MM.1S (cell line): Measurements from ENCODE around the gene ADARB1.

Source experiments
- DNase-seq: peaks from one replicate; pipeline ENCODE4 v3.0.0-alpha.2; 2015
- H2AFZ ChIP-seq: fragments of 300-600 bp; sonication (generic); 2 replicates; pipeline ENCODE4 v1.6.0; 2016; ENCODE audit warnings: antibody characterized with exemption, low read length
- H3F3A ChIP-seq: fragments of 300-600 bp; sonication (generic); 2 replicates; pipeline ENCODE4 v1.6.1; 2016; ENCODE audit warnings: mild to moderate bottlenecking, antibody characterized with exemption, low read length, moderate library complexity, mixed read lengths; ENCODE audit not compliant: insufficient read depth
- H3K27ac ChIP-seq: fragments of 300-600 bp; sonication (generic); 2 replicates; pipeline ENCODE4 v1.5.1; 2016; ENCODE audit warnings: mild to moderate bottlenecking, low read length
- H3K27me3 ChIP-seq: fragments of 300-600 bp; sonication (generic); replicated peaks from 2 replicates; pipeline ENCODE4 v1.6.0; 2016; ENCODE audit warnings: low read length; ENCODE audit not compliant: insufficient read depth
- H3K36me3 ChIP-seq: fragments of 300-600 bp; sonication (generic); replicated peaks from 2 replicates; pipeline ENCODE4 v1.6.1; 2016; ENCODE audit warnings: mild to moderate bottlenecking, low read length, mixed read lengths; ENCODE audit not compliant: insufficient read depth
- H3K4me1 ChIP-seq: fragments of 300-600 bp; sonication (generic); 2 replicates; pipeline ENCODE4 v1.6.1; 2016; ENCODE audit warnings: low read length, mixed read lengths
- H3K4me2 ChIP-seq: fragments of 300-600 bp; sonication (generic); 2 replicates; pipeline ENCODE4 v1.6.0; 2016; ENCODE audit warnings: low read depth, low read length
- H3K4me3 ChIP-seq: fragments of 300-600 bp; sonication (generic); 2 replicates; pipeline ENCODE4 v1.5.1; 2016; ENCODE audit warnings: low read length, mixed read lengths
- H3K79me2 ChIP-seq: fragments of 300-600 bp; sonication (generic); 2 replicates; pipeline ENCODE4 v1.6.1; 2016; ENCODE audit warnings: mixed run types, low read length, mixed read lengths
- H3K9ac ChIP-seq: fragments of 300-600 bp; sonication (generic); 2 replicates; pipeline ENCODE4 v1.6.1; 2016; ENCODE audit warnings: low read length, mixed read lengths
- H3K9me2 ChIP-seq: fragments of 300-600 bp; sonication (generic); replicated peaks from 2 replicates; pipeline ENCODE4 v1.6.1; 2016; ENCODE audit warnings: mild to moderate bottlenecking, low read length, mixed read lengths; ENCODE audit not compliant: insufficient read depth
- H3K9me3 ChIP-seq: fragments of 300-600 bp; sonication (generic); replicated peaks from 2 replicates; pipeline ENCODE4 v1.6.1; 2016; ENCODE audit warnings: mild to moderate bottlenecking, low read length, mixed read lengths; ENCODE audit not compliant: insufficient read depth
- H4K20me1 ChIP-seq: fragments of 300-600 bp; sonication (generic); 2 replicates; pipeline ENCODE4 v1.6.1; 2016; ENCODE audit warnings: mild to moderate bottlenecking, low read length, moderate library complexity, mixed read lengths; ENCODE audit not compliant: insufficient read depth
- EZH2 ChIP-seq: fragments of 300-600 bp; sonication (generic); optimal IDR thresholded peaks from 2 replicates; pipeline ENCODE3; 2017; ENCODE audit warnings: low read depth, mild to moderate bottlenecking, antibody characterized with exemption, low read length, mixed read lengths
- EZH2phosphoT487 ChIP-seq: fragments of 300-600 bp; sonication (generic); IDR thresholded peaks from 2 replicates; pipeline ENCODE4 v1.6.1; 2018; ENCODE audit warnings: antibody characterized with exemption, low read length
- TF ChIP-seq, protein P1 (sequence below): fragments of 300-600 bp; sonication (generic); IDR thresholded peaks from 2 replicates; pipeline ENCODE4 v1.5.1; 2016; ENCODE audit warnings: antibody characterized with exemption, low read length, mixed read lengths

The ADARB1 gene

GRCh38 chr21:45257673-45258341, 183.4 kb downstream of the ADARB1 start:
- H3K9ac ChIP-seq, result no peak overlapping the region
- peaks cover 6% of the 10 kb centered on the region; the same call in 1 of the 2 replicates for H3K4me1 ChIP-seq

DNA sequence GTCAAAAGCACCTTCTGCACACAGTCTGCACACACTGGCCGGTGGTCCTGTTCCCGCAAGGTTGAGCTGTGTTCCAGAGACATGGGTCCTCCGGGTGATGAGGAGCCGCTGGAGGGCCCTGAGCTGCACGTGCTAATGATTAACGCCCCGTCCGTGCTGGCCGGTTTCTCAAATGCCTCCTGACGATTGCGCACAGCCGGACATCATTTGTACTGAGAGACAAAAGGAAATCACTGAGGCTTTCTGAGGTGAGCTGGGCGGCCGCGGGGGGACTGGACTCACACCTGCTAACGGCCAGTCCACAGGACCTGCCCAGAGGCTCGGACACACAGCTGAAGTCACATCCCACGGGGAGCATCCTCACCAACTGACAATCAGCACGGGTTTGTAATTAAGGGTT, 184.1 kb downstream of the ADARB1 start:
- TF ChIP-seq EZH2phosphoT487 (no peak), EZH2 (no peak)
- TF ChIP-seq, protein P1, sequence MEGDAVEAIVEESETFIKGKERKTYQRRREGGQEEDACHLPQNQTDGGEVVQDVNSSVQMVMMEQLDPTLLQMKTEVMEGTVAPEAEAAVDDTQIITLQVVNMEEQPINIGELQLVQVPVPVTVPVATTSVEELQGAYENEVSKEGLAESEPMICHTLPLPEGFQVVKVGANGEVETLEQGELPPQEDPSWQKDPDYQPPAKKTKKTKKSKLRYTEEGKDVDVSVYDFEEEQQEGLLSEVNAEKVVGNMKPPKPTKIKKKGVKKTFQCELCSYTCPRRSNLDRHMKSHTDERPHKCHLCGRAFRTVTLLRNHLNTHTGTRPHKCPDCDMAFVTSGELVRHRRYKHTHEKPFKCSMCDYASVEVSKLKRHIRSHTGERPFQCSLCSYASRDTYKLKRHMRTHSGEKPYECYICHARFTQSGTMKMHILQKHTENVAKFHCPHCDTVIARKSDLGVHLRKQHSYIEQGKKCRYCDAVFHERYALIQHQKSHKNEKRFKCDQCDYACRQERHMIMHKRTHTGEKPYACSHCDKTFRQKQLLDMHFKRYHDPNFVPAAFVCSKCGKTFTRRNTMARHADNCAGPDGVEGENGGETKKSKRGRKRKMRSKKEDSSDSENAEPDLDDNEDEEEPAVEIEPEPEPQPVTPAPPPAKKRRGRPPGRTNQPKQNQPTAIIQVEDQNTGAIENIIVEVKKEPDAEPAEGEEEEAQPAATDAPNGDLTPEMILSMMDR, result no peak
- Histone ChIP-seq H3K9me3 (no peaks in the 10 kb centered on the region), H3K9me2 (no peaks in the 10 kb centered on the region), H2AFZ (no peak overlapping the region), H3K27ac (no peak overlapping the region), H3K36me3 (no peaks in the 10 kb centered on the region), H3K4me1 (peaks cover 6% of the 10 kb centered on the region; the same call in 1 of the 2 replicates), H4K20me1 (no peaks in the 10 kb centered on the region), H3K79me2 (no peaks in the 10 kb centered on the region), H3F3A (no peaks in the 10 kb centered on the region), H3K4me2 (no peak overlapping the region), H3K9ac (no peak overlapping the region), H3K27me3 (peaks cover 66% of the 10 kb centered on the region), H3K4me3 (no peak overlapping the region)
- no peak for DNase-seq

More at GRCh38 chr21:45257673-45258341, 183.4 kb downstream of the ADARB1 start:
- Histone ChIP-seq H3K9me3 (no peaks in the 10 kb centered on the region), H3K4me3 (no peak overlapping the region), H3K27ac (no peak overlapping the region), H4K20me1 (no peaks in the 10 kb centered on the region), H3K4me2 (no peak overlapping the region), H3K27me3 (peaks cover 73% of the 10 kb centered on the region), H3F3A (no peaks in the 10 kb centered on the region), H3K79me2 (no peaks in the 10 kb centered on the region), H3K9me2 (no peaks in the 10 kb centered on the region), H3K36me3 (no peaks in the 10 kb centered on the region), H2AFZ (no peak overlapping the region)
- TF ChIP-seq, protein P1, result no peak
- TF ChIP-seq EZH2phosphoT487, result no peak
- no peak for DNase-seq

DNA sequence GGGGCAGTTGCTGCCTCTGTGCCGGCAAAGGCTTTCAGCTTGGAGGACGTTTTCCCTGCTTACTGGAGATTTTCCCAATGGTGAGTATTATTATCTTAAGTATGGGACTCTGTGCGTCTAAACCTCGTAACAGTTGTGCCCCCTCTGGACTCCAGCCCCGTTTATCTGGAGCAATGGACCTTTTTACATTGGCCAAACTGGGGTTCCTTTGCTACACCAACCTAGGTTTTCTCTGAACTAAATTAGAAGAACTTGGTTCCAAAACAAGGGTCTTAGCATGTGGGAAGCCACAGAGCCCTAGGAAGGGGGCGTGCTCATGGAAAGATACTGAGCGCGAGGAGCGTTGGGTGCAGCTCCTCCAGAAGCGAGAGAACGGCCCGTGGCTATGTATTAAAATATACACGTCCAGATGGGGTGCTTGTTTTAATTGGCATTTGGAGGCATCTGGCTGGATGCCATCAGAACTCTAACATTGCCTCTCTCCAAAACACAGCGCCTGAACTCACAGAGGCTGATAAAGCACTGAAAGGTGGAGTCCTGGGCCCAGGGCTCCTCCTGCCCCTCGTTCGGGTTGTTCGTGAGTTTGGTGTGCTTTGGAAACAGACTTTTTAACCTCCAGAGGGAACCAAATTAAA, 184.9 kb downstream of the ADARB1 start:
- Histone ChIP-seq H3K79me2 (no peaks in the 10 kb centered on the region), H3K4me1 (peaks cover 6% of the 10 kb centered on the region; the same call in 1 of the 2 replicates), H3K36me3 (no peaks in the 10 kb centered on the region), H3K4me3 (no peak overlapping the region), H3F3A (no peaks in the 10 kb centered on the region), H2AFZ (no peak overlapping the region), H3K4me2 (no peak overlapping the region), H3K9me2 (no peaks in the 10 kb centered on the region), H3K9ac (no peak overlapping the region), H3K9me3 (no peaks in the 10 kb centered on the region), H4K20me1 (no peaks in the 10 kb centered on the region), H3K27me3 (peaks cover 58% of the 10 kb centered on the region), H3K27ac (no peak overlapping the region)
- TF ChIP-seq EZH2 (no peak), EZH2phosphoT487 (no peak)
- TF ChIP-seq, protein P1, result no peak
- no peak for DNase-seq
